Measurements from ENCODE around the gene RGS16. TPM values are rescaled to one million over a fixed set of nuclear protein-coding genes. Genes with fewer than 3 reads are reported as not detected.

The RGS16 gene
- polyA plus RNA-seq, 1 of the 3 experiments (the other 2 are of a cell fraction) = 0.79 TPM

GRCh38 chr1:182614796-182615454, 10.7 kb upstream of the RGS16 start (continued):
- TF ChIP-seq SIN3A (IDR thresholded peaks at IDR 0.05; ENCODE audit: borderline replicate concordance, low read depth, low read length) (no peak), PBX3 (IDR thresholded peaks at IDR 0.05) (no peak), GABPA (IDR thresholded peaks at IDR 0.05; ENCODE audit: low read depth) (no peak), MEF2A (IDR thresholded peaks at IDR 0.05; ENCODE audit: borderline replicate concordance, low read depth) (peak; percentile 52; the same call in 1 of the 2 replicates), CTCF (IDR thresholded peaks at IDR 0.05) (no peak), TCF12 (IDR thresholded peaks at IDR 0.05) (peak; percentile 76), USF2 (IDR thresholded peaks at IDR 0.05; ENCODE audit: borderline replicate concordance, low read depth, low read length) (no peak)

DNA sequence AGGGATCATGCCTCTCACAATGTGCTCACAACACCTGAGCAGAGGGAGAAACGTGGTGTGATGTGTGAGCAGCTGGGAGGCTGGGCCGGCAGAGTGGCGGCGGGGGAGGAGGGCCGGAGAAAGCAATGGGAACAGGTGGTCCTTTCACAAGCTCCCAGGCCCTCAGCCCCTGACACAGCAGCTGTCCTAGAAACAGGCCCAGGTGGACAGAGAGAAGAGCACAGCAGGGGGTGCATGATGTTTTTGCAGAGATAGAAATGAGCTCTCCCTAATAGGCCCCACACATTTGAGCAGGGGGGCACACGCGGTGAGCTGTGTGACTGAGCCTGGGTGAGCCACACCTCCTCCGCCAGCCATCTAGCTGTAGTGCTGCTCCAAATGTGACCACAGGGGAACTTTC, 7.6 kb upstream of the RGS16 start:
- DNase-seq = no peak
- H3K27me3 ChIP-seq (ENCODE audit: insufficient read depth) = no peaks in the 10 kb centered on the region
- H3K27ac ChIP-seq (ENCODE audit: low read depth in 2 of 2, low read length in 1 of 2) = no peak overlapping the region
- peaks cover 9% of the 10 kb centered on the region for H3F3A ChIP-seq (replicated peaks; ENCODE audit: insufficient read depth)
- no peak overlapping the region for H3K4me3 ChIP-seq (ENCODE audit: low read depth in 2 of 2, low read length in 1 of 2)
- no peaks in the 10 kb centered on the region for H3K79me2 ChIP-seq (ENCODE audit: insufficient read depth)
- H3K36me3 ChIP-seq (replicated peaks in 1 of 2; ENCODE audit: control insufficient read depth in 1 of 2, insufficient read depth in 2 of 2, low read length in 1 of 2) = no peaks in the 10 kb centered on the region
- H3K9ac ChIP-seq = no peak overlapping the region
- POLR2A ChIA-PET = no interaction called here
- WGBS (ENCODE audit: low lambda C conversion rate) = 60% methylated on average over 1 of the region's 8 CpGs
- no peaks in the 10 kb centered on the region for H3K9me2 ChIP-seq
- TF ChIP-seq RAD21 (IDR thresholded peaks at IDR 0.05; ENCODE audit: low read length) (no peak), FOSL2 (IDR thresholded peaks at IDR 0.05; ENCODE audit: borderline replicate concordance, low read depth) (no peak), TAF1 (IDR thresholded peaks at IDR 0.05; ENCODE audit: borderline replicate concordance, low read depth, low read length) (no peak), NFIC (IDR thresholded peaks at IDR 0.05; ENCODE audit: borderline replicate concordance) (no peak), GATA2 (CRISPR knock-in tag; IDR thresholded peaks at IDR 0.05) (no peak), JUND (IDR thresholded peaks at IDR 0.05) (no peak), FOXM1 (IDR thresholded peaks at IDR 0.05; ENCODE audit: low read depth) (no peak), RCOR1 (IDR thresholded peaks at IDR 0.05; ENCODE audit: low read length) (no peak), SIN3A (IDR thresholded peaks at IDR 0.05; ENCODE audit: borderline replicate concordance, low read depth, low read length) (no peak), MXI1 (IDR thresholded peaks at IDR 0.05; ENCODE audit: low read depth, low read length) (no peak), REST (IDR thresholded peaks at IDR 0.05; ENCODE audit: low read depth, low read length) (no peak), YY1 (IDR thresholded peaks at IDR 0.05; ENCODE audit: low read depth) (no peak), GABPA (IDR thresholded peaks at IDR 0.05; ENCODE audit: low read depth) (no peak), FOXJ3 (CRISPR knock-in tag; IDR thresholded peaks at IDR 0.05) (no peak), ELF1 (IDR thresholded peaks at IDR 0.05) (no peak), PBX3 (IDR thresholded peaks at IDR 0.05) (no peak)
- TF ChIP-seq, protein P1, sequence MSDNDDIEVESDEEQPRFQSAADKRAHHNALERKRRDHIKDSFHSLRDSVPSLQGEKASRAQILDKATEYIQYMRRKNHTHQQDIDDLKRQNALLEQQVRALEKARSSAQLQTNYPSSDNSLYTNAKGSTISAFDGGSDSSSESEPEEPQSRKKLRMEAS (IDR thresholded peaks at IDR 0.05; ENCODE audit: low read depth) = no peak
- no peak overlapping the region for H3K4me2 ChIP-seq
- H2AFZ ChIP-seq (ENCODE audit: low read depth) = no peak overlapping the region
- CTCF ChIA-PET = interaction anchor here (1.0 to 2.7 kb wide), 5 partner anchors 8 to 171 kb away, joined by 4 to 15 read pairs (median 11); no protein-coding TSS in a partner anchor
- no peaks in the 10 kb centered on the region for H4K20me1 ChIP-seq (ENCODE audit: insufficient read depth)
- H3K9me3 ChIP-seq = no peaks in the 10 kb centered on the region
- peaks cover 6 to 22% of the 10 kb centered on the region in 2 experiments for H3K4me1 ChIP-seq (ENCODE audit: control insufficient read depth in 1 of 2, insufficient read depth in 2 of 2, low read depth in 1 of 2, low read length in 1 of 2)
